Osteoblast (primary cell): ENCODE data around the gene AP3S1. TPM values are rescaled to one million over a fixed set of nuclear protein-coding genes. Genes with fewer than 3 reads are reported as not detected.

Experiments
- DNase-seq: peaks from one replicate; pipeline ENCODE4 v3.0.0; 2011; ENCODE audit warnings: low spot score, mixed read lengths; ENCODE audit not compliant: insufficient read length; ENCODE audit errors: missing footprints
- H2AFZ ChIP-seq: 2 replicates; pipeline ENCODE4 v1.6.0; 2011; ENCODE audit warnings: mild to moderate bottlenecking, low read length
- H3K27ac ChIP-seq: 2 replicates; pipeline ENCODE4 v1.5.1; 2011; ENCODE audit warnings: mild to moderate bottlenecking, low read depth, low read length, moderate library complexity
- H3K27me3 ChIP-seq: 2 replicates; pipeline ENCODE4 v1.6.0; 2012; ENCODE audit warnings: mild to moderate bottlenecking, control low read depth, inconsistent platforms, low read length, moderate library complexity; ENCODE audit not compliant: insufficient read depth
- H3K36me3 ChIP-seq: 2 replicates; pipeline ENCODE4 v1.5.1; 2011; ENCODE audit warnings: mild to moderate bottlenecking, low read length, control low read depth, moderate library complexity; ENCODE audit not compliant: insufficient read depth
- H3K4me1 ChIP-seq: 2 replicates; pipeline ENCODE4 v1.5.1; 2011; ENCODE audit warnings: mild to moderate bottlenecking, low read length, control low read depth, moderate library complexity; ENCODE audit not compliant: insufficient read depth
- H3K4me2 ChIP-seq: 2 replicates; pipeline ENCODE4 v1.6.0; 2011; ENCODE audit warnings: mild to moderate bottlenecking, low read length; ENCODE audit not compliant: insufficient read depth
- H3K4me3 ChIP-seq: fragments of 200-600 bp; sonication (generic); 3 replicates; pipeline ENCODE4 v1.5.1; 2012; ENCODE audit warnings: mild to moderate bottlenecking, low read length, inconsistent platforms; ENCODE audit not compliant: insufficient read depth
- H3K79me2 ChIP-seq: 2 replicates; pipeline ENCODE4 v1.6.0; 2012; ENCODE audit warnings: mild to moderate bottlenecking, low read length, control low read depth, inconsistent platforms; ENCODE audit not compliant: insufficient read depth
- H3K9me3 ChIP-seq: 2 replicates; pipeline ENCODE4 v1.5.1; 2011; ENCODE audit warnings: low read depth, low read length, control low read depth
- H4K20me1 ChIP-seq: 2 replicates; pipeline ENCODE4 v1.6.0; 2012; ENCODE audit warnings: mild to moderate bottlenecking, low read length, control low read depth; ENCODE audit not compliant: insufficient read depth
- CTCF ChIP-seq: IDR thresholded peaks from 2 replicates; pipeline ENCODE4 v1.5.1; 2011; ENCODE audit warnings: mild to moderate bottlenecking, low read depth, low read length, moderate library complexity; ENCODE audit errors: extremely low read depth
- total RNA-seq: library from RNA; depleted of rRNA; stranded (reverse); fragments of >200 nt; gene quantifications from 2 replicates; pipeline ENCODE4 v1.2.3, GENCODE V29; 2012

The AP3S1 gene
- total RNA-seq, 1 donor, result 109 TPM

- no peak for TF ChIP-seq CTCF
- no peaks in the 10 kb centered on the region for H3K79me2 ChIP-seq
- DNase-seq, result no peak
These were observed 30.3 kb upstream of the AP3S1 start for GRCh38 chr5:115811406-115811805.

DNA sequence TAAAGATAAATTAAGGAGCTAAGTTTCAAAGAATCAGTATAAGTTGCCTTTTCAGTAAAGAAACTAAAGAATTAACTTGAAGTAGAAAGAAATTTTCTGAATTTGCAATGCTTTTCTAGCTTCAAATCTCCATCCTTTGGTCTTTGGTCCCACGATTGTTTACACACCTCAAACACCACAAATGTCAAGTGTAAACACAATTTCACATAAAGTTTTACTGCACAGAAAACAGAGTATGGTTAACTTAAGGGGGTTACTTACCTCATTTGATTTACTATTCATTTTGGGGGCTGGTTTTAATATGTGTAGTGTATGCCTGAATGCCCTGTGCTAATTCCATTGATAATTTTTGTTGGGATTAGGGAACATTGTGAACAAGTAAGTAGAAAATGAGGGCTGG, 29.4 kb upstream of the AP3S1 start:
- peaks cover 15% of the 10 kb centered on the region for H3K4me1 ChIP-seq
- H3K9me3 ChIP-seq, result no peaks in the 10 kb centered on the region
- H3K36me3 ChIP-seq, result no peaks in the 10 kb centered on the region
- no peak overlapping the region for H3K4me3 ChIP-seq
- H3K27ac ChIP-seq, result no peak overlapping the region
- no peak overlapping the region for H2AFZ ChIP-seq
- no peak overlapping the region for H3K4me2 ChIP-seq
- no peak for DNase-seq
- no peaks in the 10 kb centered on the region for H4K20me1 ChIP-seq
- no peak for TF ChIP-seq CTCF
- peaks cover 37% of the 10 kb centered on the region for H3K27me3 ChIP-seq
- H3K79me2 ChIP-seq, result no peaks in the 10 kb centered on the region

More at GRCh38 chr5:115811406-115811805, 30.3 kb upstream of the AP3S1 start:
- Histone ChIP-seq H3K4me1 (peaks cover 14% of the 10 kb centered on the region), H2AFZ (no peak overlapping the region), H3K4me2 (no peak overlapping the region), H3K36me3 (no peaks in the 10 kb centered on the region), H3K9me3 (no peaks in the 10 kb centered on the region), H3K4me3 (no peak overlapping the region), H3K27ac (no peak overlapping the region), H4K20me1 (no peaks in the 10 kb centered on the region), H3K27me3 (peaks cover 29% of the 10 kb centered on the region)

GRCh38 chr5:115813719-115814118, 28.0 kb upstream of the AP3S1 start:
- H2AFZ ChIP-seq, result no peak overlapping the region
- H3K27ac ChIP-seq, result no peak overlapping the region
- H3K27me3 ChIP-seq, result peaks cover 40% of the 10 kb centered on the region
- no peak overlapping the region for H3K4me3 ChIP-seq
- no peaks in the 10 kb centered on the region for H3K9me3 ChIP-seq
- H3K36me3 ChIP-seq, result no peaks in the 10 kb centered on the region
- H3K4me2 ChIP-seq, result no peak overlapping the region
- no peak for TF ChIP-seq CTCF
- peaks cover 15% of the 10 kb centered on the region for H3K4me1 ChIP-seq
- H3K79me2 ChIP-seq, result no peaks in the 10 kb centered on the region
- no peaks in the 10 kb centered on the region for H4K20me1 ChIP-seq
- DNase-seq, result no peak

DNA sequence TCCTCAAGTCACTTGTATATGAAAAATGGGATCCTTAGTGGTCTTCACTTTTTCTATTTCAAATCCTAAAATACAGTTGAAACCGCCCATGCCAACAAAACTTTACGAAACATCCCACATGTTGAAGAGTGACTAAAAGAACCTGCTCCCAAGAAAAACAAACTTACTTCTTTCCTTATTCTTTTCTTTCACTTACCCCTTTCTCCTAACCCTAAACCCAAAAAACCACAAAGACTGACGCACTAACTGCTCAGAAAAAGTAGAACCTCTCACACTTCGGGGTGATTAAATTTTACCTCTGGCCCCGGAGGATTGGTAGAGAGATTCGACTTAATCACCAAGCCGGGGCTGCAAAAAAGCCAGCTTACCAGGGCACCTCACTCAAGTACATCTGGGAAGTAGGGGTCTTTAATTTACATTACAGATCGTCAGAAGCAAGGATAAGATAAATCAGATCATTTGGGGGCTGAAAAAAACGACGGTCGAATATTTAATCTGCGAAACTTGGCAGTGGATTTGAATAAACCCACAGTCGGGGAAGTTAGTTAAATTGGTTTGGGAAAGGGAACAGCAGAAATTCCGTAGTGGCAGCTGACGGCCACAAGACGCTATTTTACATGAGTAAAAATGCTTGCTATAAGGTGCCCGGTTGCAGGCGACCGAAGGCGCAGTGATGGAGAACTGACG, 26.6 kb upstream of the AP3S1 start:
- Histone ChIP-seq H3K79me2 (no peaks in the 10 kb centered on the region), H3K27me3 (peaks cover 43% of the 10 kb centered on the region), H3K4me1 (peaks cover 15% of the 10 kb centered on the region), H3K36me3 (no peaks in the 10 kb centered on the region), H3K27ac (no peak overlapping the region), H3K9me3 (no peaks in the 10 kb centered on the region), H4K20me1 (no peaks in the 10 kb centered on the region), H3K4me2 (peak overlapping the region; percentile 91), H3K4me3 (peak overlapping the region; percentile 72), H2AFZ (peak overlapping the region; percentile 89)
- TF ChIP-seq CTCF, result no peak
- no peak for DNase-seq
